ENCODE results near the gene MOB3B.

GRCh38 chr9:27462846-27463245 lies 66.8 kb downstream of the MOB3B start:
- no peak for TF ChIP-seq SIN3A (IDR thresholded peaks at IDR 0.05; ENCODE audit: borderline replicate concordance, insufficient read depth, low read length)
- TF ChIP-seq, protein P1, sequence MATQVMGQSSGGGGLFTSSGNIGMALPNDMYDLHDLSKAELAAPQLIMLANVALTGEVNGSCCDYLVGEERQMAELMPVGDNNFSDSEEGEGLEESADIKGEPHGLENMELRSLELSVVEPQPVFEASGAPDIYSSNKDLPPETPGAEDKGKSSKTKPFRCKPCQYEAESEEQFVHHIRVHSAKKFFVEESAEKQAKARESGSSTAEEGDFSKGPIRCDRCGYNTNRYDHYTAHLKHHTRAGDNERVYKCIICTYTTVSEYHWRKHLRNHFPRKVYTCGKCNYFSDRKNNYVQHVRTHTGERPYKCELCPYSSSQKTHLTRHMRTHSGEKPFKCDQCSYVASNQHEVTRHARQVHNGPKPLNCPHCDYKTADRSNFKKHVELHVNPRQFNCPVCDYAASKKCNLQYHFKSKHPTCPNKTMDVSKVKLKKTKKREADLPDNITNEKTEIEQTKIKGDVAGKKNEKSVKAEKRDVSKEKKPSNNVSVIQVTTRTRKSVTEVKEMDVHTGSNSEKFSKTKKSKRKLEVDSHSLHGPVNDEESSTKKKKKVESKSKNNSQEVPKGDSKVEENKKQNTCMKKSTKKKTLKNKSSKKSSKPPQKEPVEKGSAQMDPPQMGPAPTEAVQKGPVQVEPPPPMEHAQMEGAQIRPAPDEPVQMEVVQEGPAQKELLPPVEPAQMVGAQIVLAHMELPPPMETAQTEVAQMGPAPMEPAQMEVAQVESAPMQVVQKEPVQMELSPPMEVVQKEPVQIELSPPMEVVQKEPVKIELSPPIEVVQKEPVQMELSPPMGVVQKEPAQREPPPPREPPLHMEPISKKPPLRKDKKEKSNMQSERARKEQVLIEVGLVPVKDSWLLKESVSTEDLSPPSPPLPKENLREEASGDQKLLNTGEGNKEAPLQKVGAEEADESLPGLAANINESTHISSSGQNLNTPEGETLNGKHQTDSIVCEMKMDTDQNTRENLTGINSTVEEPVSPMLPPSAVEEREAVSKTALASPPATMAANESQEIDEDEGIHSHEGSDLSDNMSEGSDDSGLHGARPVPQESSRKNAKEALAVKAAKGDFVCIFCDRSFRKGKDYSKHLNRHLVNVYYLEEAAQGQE (IDR thresholded peaks at IDR 0.05; ENCODE audit: insufficient read depth in 1 of 2, low read depth in 2 of 2, low read length in 2 of 2) = no peak
- TF ChIP-seq POLR2AphosphoS5 (IDR thresholded peaks at IDR 0.05; ENCODE audit: low read depth, low read length) = no peak
- no peak for TF ChIP-seq TAF1 (IDR thresholded peaks at IDR 0.05; ENCODE audit: borderline replicate concordance, insufficient read depth, low read length)

Data from PFSK-1 (cell line).